Measurements from ENCODE around the gene AUH. TPM values are rescaled to one million over a fixed set of nuclear protein-coding genes. Genes with fewer than 3 reads are reported as not detected.
A peak's percentile ranks its signal among the peaks of the same experiment; 100 is the strongest.

Gene AUH
- total RNA-seq, 1 experiment from 2014 or later = 21.7 TPM

GRCh38 chr9:91282292-91282691 lies 79.4 kb downstream of the AUH start:
- WGBS (ENCODE audit: extremely low coverage, insufficient read length, low lambda C conversion rate) = no CpG with 5 or more reads among the region's 3 CpGs
- Histone ChIP-seq H3K23me2 (ENCODE audit: insufficient read length, low read depth, low read length, poor library complexity, severe bottlenecking) (no peaks in the 10 kb centered on the region), H4K91ac (ENCODE audit: insufficient read length, low read depth, low read length) (no peak overlapping the region), H4K8ac (replicated peaks; ENCODE audit: insufficient read length, low read depth, low read length) (no peak overlapping the region), H3K4me1 (ENCODE audit: insufficient read depth, low read length) (no peaks in the 10 kb centered on the region; the same call in 1 of the 2 replicates), H3K9me3 (ENCODE audit: control insufficient read depth, low read depth, low read length) (no peaks in the 10 kb centered on the region), H3K18ac (ENCODE audit: insufficient read length, low read depth, low read length) (no peak overlapping the region), H3K79me2 (ENCODE audit: insufficient read depth, low read length) (no peaks in the 10 kb centered on the region), H4K5ac (ENCODE audit: insufficient read length, low read depth, low read length) (no peak overlapping the region), H2AFZ (ENCODE audit: low read length) (no peak overlapping the region), H2AK5ac (ENCODE audit: insufficient read length, low read length) (no peak overlapping the region), H3K23ac (ENCODE audit: insufficient read length, low read depth, low read length) (no peak overlapping the region), H2BK120ac (ENCODE audit: low read depth, low read length, poor library complexity, severe bottlenecking) (no peak overlapping the region), H2BK15ac (ENCODE audit: low read depth, low read length) (no peak overlapping the region), H3K4ac (ENCODE audit: low read depth, low read length) (no peak overlapping the region), H4K20me1 (ENCODE audit: control insufficient read depth, insufficient read depth, insufficient read length) (no peaks in the 10 kb centered on the region), H3K4me2 (ENCODE audit: insufficient read depth, insufficient read length, low read length) (no peak overlapping the region), H3K27me3 (ENCODE audit: insufficient read depth, low read length) (no peaks in the 10 kb centered on the region), H2BK12ac (ENCODE audit: insufficient read length, low read depth, low read length) (no peak overlapping the region), H2BK20ac (ENCODE audit: low read depth, low read length, poor library complexity, severe bottlenecking) (no peak overlapping the region), H2BK5ac (ENCODE audit: insufficient read length, low read length) (no peak overlapping the region), H3K27ac (ENCODE audit: insufficient read length, low read depth, low read length) (no peak overlapping the region), H3K14ac (ENCODE audit: insufficient read depth, low read length) (no peak overlapping the region), H3K9ac (ENCODE audit: extremely low read depth, insufficient read length, low read length) (no peak overlapping the region), H3K56ac (ENCODE audit: insufficient read length, low read depth, low read length) (no peak overlapping the region), H3T11ph (ENCODE audit: low read length) (no peak overlapping the region), H3K79me1 (ENCODE audit: insufficient read depth, low read depth, low read length, poor library complexity, severe bottlenecking) (no peaks in the 10 kb centered on the region)
- H3K9me3 Mint-ChIP-seq = peaks cover 0 to 4% of the 10 kb centered on the region in 2 experiments; a peak in 1 of 5 replicates
- H3K4me3 Mint-ChIP-seq = no peak overlapping the region
- no peaks in the 10 kb centered on the region for H3K27me3 Mint-ChIP-seq (ENCODE audit: low read depth)
- H3K27ac Mint-ChIP-seq = 0 out of 7 replicates have a peak overlapping the region, but pooled peaks of 1 of the 3 experiments have one; percentile 45
- H3K4me1 Mint-ChIP-seq = peaks cover 7% of the 10 kb centered on the region in 2 experiments
- TF ChIP-seq CTCF (conservative IDR thresholded peaks at IDR 0.05) = no peak
- DNase-seq = no peak
- H3K36me3 Mint-ChIP-seq (ENCODE audit: insufficient read depth in 1 of 3, low read depth in 3 of 3) = peaks cover 3 to 4% (median 4%) of the 10 kb centered on the region in 3 experiments; a peak in 3 of 7 replicates
